BJ (cell line): ENCODE results near the gene KCNJ15. TPM values are rescaled to one million over a fixed set of nuclear protein-coding genes. Genes with fewer than 3 reads are reported as not detected.
A peak's percentile ranks its signal among the peaks of the same experiment; 100 is the strongest.

ENCODE experiments used
- CTCF ChIA-PET: fragments of 350-600 bp; formaldehyde crosslinking; extraction: SDS; loops from one replicate; lab custom pipeline; 2021; ENCODE audit warnings: antibody characterized with exemption, inconsistent platforms; lab: Yijun Ruan, JAX
- POLR2A ChIA-PET: fragments of 300-600 bp; sonication (Branson Sonifier 250); formaldehyde crosslinking; extraction: SDS; loops from one replicate; lab custom pipeline; 2021; ENCODE audit warnings: antibody characterized with exemption; lab: Charles Lee
- DNase-seq: peaks from one replicate; pipeline ENCODE4 v3.0.0-alpha.2; 2011; ENCODE audit warnings: low read depth
- H3K27me3 ChIP-seq: 2 replicates; pipeline ENCODE4 v1.6.0; 2011; ENCODE audit warnings: low read length; ENCODE audit not compliant: control insufficient read depth, insufficient read depth
- H3K36me3 ChIP-seq: 2 replicates; pipeline ENCODE4 v1.5.1; 2011; ENCODE audit warnings: low read length; ENCODE audit not compliant: control insufficient read depth, insufficient read depth
- H3K4me3 ChIP-seq: 2 replicates; pipeline ENCODE4 v1.5.1; 2011; ENCODE audit warnings: low read depth, mild to moderate bottlenecking, control low read depth, low read length
- CTCF ChIP-seq: IDR thresholded peaks from 2 replicates; pipeline ENCODE4 v1.5.1; 2011; ENCODE audit warnings: low read depth, mild to moderate bottlenecking, control low read depth, inconsistent platforms, low read length, moderate library complexity; ENCODE audit not compliant: insufficient read depth
- polyA plus RNA-seq: library from polyadenylated mRNA; depleted of rRNA; stranded (reverse); fragments of >200 nt; gene quantifications from 2 replicates; pipeline ENCODE4 v1.2.3, GENCODE V29; 2011

Gene KCNJ15
- polyA plus RNA-seq, 1 experiment: 0.02 TPM

GRCh38 chr21:38239672-38240071 is 17.1 kb upstream of the KCNJ15 start:
- Histone ChIP-seq H3K4me3 (no peak overlapping the region), H3K27me3 (no peaks in the 10 kb centered on the region), H3K36me3 (no peaks in the 10 kb centered on the region)
- ChIA-PET POLR2A (no interaction called here), CTCF (no interaction called here)
- no peak for DNase-seq
- TF ChIP-seq CTCF: no peak

- TF ChIP-seq CTCF: no peak
- no peak for DNase-seq
- no peak overlapping the region for H3K4me3 ChIP-seq
- POLR2A ChIA-PET: no interaction called here
- no peaks in the 10 kb centered on the region for H3K36me3 ChIP-seq
- no peaks in the 10 kb centered on the region for H3K27me3 ChIP-seq
- CTCF ChIA-PET: no interaction called here
Measured at GRCh38 chr21:38240129-38240528, 16.7 kb upstream of the KCNJ15 start.

GRCh38 chr21:38241029-38241740 is 15.6 kb upstream of the KCNJ15 start:
- ChIA-PET POLR2A (no interaction called here), CTCF (no interaction called here)
- TF ChIP-seq CTCF: no peak
- peak; percentile 31 for DNase-seq
- Histone ChIP-seq H3K4me3 (no peak overlapping the region), H3K27me3 (no peaks in the 10 kb centered on the region), H3K36me3 (no peaks in the 10 kb centered on the region)

GRCh38 chr21:38242061-38242460 is 14.7 kb upstream of the KCNJ15 start:
- no peak for DNase-seq
- ChIA-PET POLR2A (no interaction called here), CTCF (no interaction called here)
- H3K27me3 ChIP-seq: no peaks in the 10 kb centered on the region
- no peak for TF ChIP-seq CTCF
- no peaks in the 10 kb centered on the region for H3K36me3 ChIP-seq
- H3K4me3 ChIP-seq: no peak overlapping the region

- CTCF ChIA-PET: interaction anchor here (0.9 to 1.5 kb wide), 4 partner anchors 10 to 109 kb away, joined by 3 to 5 read pairs (median 4); no protein-coding TSS in a partner anchor
- H3K27me3 ChIP-seq: no peaks in the 10 kb centered on the region
- H3K36me3 ChIP-seq: no peaks in the 10 kb centered on the region
- TF ChIP-seq CTCF: no peak
- POLR2A ChIA-PET: no interaction called here
- H3K4me3 ChIP-seq: no peak overlapping the region
- DNase-seq: no peak
Measured at GRCh38 chr21:38243732-38244406, 12.9 kb upstream of the KCNJ15 start.
